HG03135 (cell line): ENCODE measurements around the gene BOLA3.
A peak's percentile ranks its signal among the peaks of the same experiment; 100 is the strongest.
"Not testable (repeated sequence)": the region's sequence is repeated elsewhere in the genome, so short reads cannot be mapped to it uniquely, and the experiment has no call there.

Source experiments
- ATAC-seq: cut with Tn5 transposase; IDR thresholded peaks from one replicate; pipeline ENCODE4 v1.9.1; 2021; ENCODE audit warnings: mild to moderate bottlenecking, moderate library complexity; ENCODE audit not compliant: unreplicated experiment

BOLA3 gene

DNA sequence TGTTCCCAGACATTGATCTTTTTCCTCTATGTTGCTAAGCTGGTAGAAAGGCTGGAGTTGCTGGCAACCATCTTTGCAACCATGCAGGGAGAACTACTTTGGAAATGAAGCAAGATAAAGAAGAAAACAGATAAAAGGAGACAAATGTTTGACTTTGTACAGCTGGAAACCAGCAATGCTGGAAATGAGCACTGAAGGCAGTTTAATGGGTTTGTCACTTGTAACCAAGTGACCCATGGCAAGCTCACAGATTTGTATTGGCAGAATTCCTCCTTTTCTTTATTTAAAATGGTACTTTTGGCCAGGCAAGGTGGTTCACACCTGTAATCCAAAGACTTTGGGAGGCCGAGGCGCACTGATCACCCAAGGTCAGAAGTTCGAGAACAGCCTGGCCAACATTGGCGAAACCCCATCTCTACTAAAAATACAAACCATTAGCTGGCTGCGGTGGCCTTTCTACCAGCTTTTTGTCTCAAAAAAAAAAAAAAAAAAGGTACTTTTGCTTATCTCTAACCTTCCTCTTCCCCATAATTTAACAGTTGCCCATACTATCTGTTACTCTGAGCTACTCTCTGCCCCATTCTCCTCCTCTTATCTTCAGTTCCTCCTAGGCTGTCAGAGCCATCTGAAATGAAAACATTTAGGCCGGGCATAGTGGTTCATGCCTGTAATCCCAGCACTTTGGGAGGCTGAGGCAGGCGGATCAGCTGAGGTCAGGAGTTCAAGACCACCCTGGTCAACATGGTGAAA, 2.0 kb upstream of the BOLA3 start:
- ATAC-seq = no peak

- ATAC-seq = no peak
Measured at GRCh38 chr2:74149247-74149525, 1.5 kb upstream of the BOLA3 start.

GRCh38 chr2:74148457-74149246, 940 bp upstream of the BOLA3 start:
- ATAC-seq = no peak

DNA sequence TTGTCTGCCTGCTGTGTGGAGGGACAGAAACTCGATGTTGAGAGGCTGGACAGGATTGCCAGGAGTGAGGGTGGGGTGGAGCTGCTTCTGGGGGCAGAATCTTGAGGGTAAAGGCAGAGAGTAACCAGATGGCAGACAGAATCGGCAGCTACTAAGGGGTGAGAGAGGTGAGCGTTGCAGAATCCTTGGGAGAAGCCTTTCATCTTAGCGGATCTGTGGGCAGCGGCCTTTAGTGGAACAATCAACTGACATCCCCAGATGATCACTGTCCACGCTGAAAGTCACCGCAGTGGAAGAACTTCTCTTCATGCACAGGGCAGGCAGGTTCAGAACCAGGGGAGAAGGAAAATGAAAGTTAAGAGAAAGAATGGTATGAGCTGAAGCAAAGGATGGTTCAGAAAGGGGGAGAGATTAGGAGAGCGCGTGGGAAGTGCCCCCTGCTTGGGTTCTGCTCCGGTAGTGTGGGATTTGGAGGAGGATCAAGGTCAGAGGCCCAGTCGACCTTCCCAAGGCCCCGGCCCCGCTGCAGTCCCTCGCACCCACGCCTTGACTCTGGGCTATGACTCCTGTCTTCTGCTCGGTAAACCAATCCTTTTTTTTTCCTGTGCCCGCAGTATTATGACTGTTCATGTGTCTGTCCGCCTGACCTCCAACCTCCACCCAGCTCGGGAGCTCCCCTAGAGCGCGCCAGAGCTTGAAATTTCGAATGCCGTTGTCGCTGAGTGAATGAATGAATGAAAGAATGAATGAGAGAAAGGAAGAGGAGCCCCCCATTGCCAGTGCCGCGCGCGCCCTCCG, 584 bp downstream of the BOLA3 start:
- ATAC-seq = peak; percentile 26

DNA sequence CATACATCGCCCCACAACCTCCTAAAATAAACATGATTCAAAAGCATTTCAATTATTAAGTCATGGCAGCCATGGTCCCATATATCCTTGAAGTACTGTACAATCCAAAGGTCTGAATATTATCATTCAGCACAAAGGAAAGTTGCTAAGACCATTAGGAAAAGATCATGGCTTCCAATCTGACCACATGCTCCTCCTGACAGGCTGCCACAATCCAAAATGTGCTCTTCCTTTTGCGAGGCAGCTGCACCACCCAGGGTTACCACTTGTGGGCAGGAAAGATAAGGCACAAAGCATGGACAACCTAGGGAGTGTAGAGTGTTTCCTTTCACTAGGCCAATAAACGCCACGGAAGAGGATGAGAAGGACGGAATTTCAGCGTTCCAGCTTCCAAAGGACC, 5.4 kb downstream of the BOLA3 start:
- no peak for ATAC-seq

DNA sequence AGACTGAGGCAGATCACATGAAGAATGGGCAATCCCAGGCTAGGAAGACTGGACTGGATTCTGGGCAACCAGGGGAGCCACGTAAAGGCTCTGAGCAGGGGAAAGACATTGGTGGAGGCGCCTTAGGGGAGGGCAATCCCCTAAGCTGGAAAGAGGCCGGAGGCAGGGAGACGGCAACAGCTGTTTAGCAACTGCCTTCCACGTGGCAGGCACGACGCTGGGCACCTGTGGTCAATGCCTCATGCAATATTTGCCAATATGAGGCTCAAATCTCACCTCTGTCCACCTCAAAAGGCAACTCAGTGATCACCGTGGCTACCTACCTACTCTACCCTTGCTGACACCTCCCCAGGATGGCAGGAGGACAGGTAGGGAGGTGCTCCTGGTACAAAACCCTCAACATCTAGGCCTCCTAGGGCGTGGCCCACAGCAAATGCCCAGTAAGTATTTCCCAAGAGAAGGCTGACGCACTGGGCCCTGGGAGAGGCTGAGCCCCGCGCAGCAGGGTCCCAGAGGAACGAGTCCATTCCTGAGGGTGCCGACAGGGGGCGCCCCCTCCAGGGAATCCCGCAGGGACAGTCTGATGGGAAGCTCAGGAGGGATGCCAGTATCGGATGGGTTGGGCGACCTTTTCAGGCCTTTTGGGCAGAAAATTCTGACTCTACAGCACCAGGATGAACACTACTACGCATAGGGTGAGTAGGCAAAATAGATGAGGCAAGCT, 8.9 kb downstream of the BOLA3 start:
- no peak for ATAC-seq

DNA sequence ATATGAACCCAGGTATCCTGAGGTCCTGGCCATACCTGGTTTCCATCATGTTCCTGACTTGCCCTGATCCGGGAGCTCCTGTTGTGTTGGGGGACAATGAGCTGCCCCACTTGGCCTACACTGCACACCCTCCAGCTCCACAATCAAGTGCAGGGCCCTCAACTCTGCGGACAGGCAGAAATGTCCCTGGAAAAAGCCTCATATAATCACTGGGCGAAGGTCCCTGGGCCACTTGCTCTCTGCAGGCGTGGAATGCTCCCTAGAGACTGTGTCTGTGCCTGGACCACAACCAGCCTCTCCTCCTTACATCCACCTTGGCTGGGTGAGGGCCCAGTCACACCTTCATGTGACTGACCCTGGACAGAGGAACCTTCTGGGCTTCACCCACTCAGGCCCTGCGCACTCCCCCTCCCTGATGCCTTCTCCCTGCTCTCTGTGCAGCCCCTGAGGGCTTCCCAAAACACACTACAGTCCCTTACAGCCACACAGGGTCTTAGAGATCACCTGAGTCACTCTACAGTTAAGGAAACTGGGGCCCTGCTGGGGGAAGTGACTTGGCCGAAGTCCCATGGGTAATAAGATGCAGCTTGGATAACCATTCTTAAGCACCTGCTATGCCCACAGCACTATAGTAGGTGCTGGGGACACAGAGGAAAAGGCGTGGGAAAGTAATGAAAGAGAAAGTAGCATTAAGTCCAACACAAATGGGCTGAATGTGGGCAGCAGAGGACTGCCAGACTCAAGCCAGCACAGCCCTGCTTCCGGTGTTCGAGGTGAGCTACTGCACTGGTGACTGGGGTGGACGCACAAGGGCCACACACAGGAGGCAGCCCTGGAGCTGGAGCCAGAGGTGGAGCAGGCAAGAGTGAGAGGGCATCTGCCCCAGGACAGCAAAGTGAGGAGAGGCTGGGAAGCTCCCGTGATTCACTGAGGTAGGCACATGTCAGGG, 9.8 kb downstream of the BOLA3 start:
- ATAC-seq = no peak

DNA sequence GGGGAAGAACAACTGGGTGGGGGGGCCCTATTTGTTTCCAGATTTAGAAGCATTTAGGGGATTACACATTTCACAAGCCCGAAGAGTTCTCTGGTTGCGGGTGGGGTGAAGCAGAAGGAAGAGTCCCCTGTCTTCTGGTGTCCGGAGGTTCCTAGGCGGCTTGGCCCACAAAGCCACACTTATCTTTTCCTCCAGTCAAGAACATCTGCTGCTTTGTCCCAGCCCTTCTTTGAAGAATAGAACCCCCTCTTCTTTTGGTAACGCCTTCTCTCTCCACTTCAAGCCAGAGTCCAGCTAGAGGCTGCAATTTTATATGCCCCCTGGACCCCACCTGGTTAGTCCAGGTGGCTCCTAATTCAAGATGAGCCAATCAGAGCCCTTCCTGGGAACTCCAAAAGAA, 15.8 kb downstream of the BOLA3 start:
- ATAC-seq = no peak

- ATAC-seq = no peak
Measured at GRCh38 chr2:74130211-74130995, 17.3 kb downstream of the BOLA3 start.

DNA sequence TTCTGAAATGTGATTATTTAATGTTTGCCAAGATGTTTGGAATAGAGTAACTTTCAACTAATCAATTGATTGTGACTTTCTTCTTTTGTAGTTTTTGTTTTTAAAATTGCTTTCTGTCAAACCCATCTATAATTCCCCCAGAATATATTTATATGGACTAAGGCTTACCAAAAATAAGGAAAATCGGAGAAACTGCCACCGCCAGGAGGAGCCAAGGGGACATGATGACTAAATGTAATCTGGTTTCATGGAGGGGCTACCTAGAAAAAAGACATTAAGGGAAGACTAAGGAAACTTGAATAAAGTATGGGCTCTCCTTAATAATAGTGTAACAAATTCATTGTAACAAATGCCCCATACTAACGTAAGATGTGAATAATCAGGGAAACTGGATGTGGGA, 19.5 kb downstream of the BOLA3 start:
- ATAC-seq = no peak

DNA sequence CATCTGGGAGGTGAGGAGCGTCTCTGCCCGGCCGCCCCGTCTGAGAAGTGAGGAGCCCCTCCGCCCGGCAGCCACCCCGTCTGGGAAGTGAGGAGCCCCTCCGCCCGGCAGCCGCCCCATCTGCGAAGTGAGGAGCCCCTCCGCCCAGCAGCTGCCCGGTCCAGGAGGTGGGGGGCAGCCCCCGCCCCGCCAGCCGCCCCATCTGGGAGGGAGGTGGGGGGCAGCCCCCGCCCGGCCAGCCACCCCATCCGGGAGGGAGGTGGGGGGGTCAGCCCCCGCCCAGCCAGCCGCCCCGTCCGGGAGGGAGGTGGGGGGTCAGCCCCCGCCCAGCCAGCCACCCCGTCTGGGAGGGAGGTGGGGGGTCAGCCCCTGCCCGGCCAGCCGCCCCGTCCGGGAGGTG, 23.8 kb downstream of the BOLA3 start:
- not testable (repeated sequence) for ATAC-seq

DNA sequence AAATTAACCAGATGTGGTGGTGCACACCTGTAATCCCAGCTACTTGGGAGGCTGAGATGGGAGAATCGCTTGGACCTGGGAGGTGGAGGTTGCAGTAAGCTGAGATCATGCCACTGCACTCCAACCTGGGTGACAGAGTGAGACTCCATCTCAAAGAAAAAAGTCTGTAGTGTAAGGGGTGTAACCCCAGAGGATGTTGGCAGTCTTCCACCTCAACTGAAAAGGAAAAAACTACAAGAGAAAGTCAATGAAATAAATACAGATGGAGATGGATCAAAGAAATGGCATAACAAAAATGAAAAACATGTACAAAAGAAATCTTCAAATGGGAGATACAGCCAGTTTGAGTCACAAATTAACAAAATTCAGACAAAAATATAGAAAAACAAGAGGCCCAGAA, 25.9 kb downstream of the BOLA3 start:
- not testable (repeated sequence) for ATAC-seq

DNA sequence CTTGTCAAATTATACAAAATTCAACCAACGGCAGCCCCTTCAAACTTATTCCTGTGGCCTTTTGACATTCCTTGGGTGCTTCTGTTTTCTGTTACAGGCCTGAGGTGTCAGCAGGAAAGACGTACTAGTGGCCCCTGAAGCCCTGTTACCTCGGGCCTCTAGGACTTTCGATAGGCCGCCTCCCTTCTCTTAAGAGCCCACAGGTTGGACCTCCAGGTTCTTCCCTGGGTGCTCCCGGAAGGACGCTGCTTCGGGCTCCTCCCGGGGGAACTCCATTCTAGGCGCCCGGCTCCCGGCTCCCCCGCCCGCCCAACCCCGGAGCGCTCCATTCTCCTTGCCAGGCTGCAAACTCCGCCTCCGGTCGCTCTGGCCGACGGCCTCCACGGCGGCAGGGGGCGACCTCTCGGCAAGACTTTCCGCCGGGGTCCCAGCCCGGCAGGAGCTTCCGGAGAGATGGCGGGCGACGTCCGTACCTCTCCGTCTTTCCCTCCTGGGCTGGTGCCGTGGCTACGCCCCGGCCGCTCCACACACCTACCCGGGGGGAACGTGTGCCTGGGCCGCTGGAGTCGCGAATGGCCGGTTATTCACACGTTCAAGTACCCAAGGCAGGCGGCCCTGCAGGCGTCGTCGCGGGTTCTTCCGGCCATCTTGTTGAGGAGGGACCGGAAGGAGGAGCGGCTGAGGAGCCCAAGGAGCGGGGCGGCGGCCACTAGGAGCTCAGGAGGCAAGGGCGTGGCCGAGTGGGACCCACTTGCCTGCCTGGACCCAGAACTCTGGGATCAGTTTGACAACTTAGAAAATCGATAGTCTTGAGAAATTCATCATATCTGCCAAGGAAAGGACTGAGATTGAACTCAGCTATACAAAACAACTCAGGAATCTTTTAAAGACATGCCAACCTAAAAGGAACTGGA, 27.5 kb downstream of the BOLA3 start:
- ATAC-seq = peak; percentile 98

DNA sequence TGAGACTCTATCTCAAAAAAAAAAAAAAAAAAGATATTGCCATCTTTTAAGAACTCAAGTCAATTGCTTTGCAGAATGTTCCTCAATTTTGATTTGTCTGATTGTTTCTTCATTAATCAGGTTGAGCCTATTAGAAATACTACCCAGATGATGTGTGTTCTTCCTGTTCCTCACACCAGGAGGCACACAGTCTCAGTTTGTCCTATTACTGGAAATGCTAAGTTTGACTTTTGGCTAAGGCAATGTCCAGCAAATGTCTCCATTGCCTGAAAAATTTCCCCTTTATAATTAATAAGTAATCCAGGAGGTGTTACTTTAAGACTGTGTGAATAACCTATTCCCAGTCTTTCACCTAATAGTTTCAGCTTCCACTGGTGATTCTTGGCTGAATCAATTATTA, 28.4 kb downstream of the BOLA3 start:
- no peak for ATAC-seq

DNA sequence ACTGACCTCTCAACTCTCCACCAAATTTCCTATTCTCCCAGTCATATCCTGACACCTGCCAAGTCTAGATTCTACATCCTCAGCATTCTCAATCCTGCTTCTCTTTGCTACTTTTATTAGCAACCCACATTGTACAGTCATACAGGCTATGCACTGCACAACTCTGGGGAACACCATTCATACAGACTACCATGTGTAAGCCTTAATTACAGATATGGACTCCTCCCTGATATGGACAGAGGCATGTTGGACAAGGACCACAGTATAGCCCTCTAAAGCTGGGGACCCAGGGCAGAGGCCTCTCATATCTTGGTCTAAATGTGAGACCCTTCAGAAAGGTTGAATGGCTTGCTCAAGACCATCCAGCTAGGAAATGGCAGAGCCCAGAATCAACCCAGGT, 36.3 kb downstream of the BOLA3 start:
- ATAC-seq = no peak

- no peak for ATAC-seq
Measured at GRCh38 chr2:74110537-74110936, 37.2 kb downstream of the BOLA3 start.

GRCh38 chr2:74109551-74109950, 38.2 kb downstream of the BOLA3 start:
- no peak for ATAC-seq

DNA sequence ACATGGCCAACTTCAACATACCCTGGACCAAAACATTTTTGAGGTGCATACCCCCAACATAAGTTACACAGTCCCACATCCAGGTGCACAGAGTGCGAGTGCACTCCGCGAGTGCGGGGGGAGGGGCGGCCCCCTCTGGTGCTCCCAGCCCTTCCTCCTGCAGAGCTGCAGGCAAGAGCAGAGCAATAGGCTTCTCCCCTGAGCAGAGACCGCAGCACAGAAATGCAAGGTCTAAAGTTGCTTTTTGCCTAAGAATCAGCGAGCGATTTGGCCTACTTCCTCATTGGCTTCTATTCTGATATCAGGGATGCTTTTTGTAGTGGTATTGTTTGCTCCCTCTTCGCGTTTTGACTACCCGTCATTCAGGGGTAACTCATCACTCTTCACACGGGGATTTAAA, 40.6 kb downstream of the BOLA3 start:
- no peak for ATAC-seq
